ENCODE data around the gene STK32A.

The STK32A gene

DNA sequence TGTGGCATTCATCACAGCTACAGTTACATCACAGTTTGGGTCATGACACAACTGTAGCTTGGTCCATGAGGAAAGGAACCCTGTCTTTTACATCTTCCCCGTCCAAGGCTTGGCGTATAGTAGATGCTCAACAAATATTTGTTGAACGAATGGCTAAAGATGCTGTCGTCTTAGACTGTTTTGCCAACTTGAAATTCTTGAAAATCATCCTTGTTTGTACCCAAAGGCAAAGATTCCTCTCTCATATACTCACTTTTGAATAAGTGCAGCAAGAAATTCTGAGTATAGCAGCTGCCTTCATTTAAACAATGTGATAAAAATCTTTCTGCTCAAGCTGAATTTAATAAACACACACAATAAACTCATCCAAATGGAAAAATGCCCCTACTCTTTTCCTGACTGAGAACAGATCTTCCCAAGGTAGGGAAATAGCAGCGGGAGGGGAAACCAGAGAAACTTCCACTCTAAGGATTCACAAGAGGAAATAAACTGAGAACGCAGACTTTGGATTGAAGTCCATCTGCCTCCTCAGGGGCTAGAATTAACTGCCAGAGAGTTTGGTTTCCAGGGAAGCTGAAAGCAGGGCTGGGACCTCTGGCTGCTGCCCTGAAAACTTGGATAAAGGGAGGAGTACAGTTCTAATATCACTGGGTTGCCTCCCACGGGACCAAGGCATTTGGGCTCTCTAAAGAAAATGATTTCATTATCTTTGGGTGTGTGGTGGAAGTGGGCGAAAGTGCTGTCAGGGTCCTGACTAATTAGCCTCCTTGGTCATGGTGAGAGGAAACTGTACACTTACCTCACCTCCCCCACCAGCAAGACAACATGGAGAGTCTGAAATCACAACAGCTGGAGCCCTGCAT is 175.9 kb downstream of the STK32A start:
- Histone ChIP-seq H3K9me3 (ENCODE audit: insufficient read depth, low read length) (no peaks in the 10 kb centered on the region), H3K9ac (ENCODE audit: insufficient read length, low read depth) (no peak overlapping the region), H3K4me1 (ENCODE audit: insufficient read depth, insufficient read length) (no peaks in the 10 kb centered on the region), H3K4me3 (ENCODE audit: insufficient read length, low read depth) (no peak overlapping the region), H3K27me3 (ENCODE audit: insufficient read depth, insufficient read length) (no peaks in the 10 kb centered on the region), H3K36me3 (ENCODE audit: insufficient read depth, insufficient read length, low read length) (peaks cover 87% of the 10 kb centered on the region)
- DNase-seq (ENCODE audit: low read depth, low spot score) = no peak
- TF ChIP-seq YY1 (IDR thresholded peaks at IDR 0.05; ENCODE audit: insufficient read depth, insufficient read length) (no peak), SUZ12 (IDR thresholded peaks at IDR 0.05; ENCODE audit: extremely low read depth, insufficient read depth, insufficient read length) (no peak), ZNF274 (IDR thresholded peaks at IDR 0.05; ENCODE audit: low read depth, low read length) (no peak)

DNA sequence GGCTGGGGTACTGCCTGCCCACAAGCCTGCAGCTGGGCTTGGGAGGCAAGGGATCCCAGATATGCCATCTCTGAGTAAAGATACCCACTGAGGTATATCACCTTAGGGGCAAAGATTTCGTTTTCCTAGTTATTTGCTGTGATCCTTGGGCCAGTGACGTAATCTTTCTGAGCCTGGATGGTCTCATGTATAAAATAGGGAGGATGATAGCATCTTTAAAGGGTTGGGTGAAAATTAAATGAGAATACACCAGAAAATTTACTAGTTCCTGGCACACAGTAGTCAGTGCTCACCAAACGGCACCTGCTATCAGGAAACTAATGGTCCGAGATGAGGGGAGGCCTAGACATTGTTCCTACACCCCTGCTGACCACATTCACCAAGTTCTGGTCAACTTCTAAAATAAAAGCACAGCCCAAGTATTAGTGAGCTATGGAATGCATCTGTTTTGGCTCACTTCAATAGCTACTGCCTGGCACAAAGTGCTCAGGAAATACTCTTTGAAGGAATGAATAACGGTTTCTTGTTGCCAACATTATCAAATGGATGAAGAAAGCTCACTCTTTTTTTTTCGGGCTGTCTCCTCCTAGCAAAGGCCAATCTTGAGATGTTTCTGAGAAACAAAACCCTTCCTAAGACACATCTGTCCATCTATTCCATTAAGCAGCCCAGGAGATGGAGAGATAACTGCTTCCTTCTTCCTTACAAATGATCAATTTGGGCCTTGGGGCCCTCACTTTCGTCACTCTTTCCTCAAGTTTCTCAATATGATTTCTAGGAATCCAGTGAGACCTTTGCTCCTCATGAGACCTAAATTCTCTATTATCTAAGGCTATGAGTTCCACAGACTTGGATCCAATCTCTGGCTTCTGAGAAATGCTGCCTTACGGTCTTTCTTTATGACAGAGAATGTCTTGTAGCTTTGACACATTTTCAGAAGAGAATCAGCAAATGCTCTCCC is 176.8 kb downstream of the STK32A start:
- TF ChIP-seq YY1 (IDR thresholded peaks at IDR 0.05; ENCODE audit: insufficient read depth, insufficient read length) (no peak), ZNF274 (IDR thresholded peaks at IDR 0.05; ENCODE audit: low read depth, low read length) (no peak), SUZ12 (IDR thresholded peaks at IDR 0.05; ENCODE audit: extremely low read depth, insufficient read depth, insufficient read length) (no peak)
- Histone ChIP-seq H3K36me3 (ENCODE audit: insufficient read depth, insufficient read length, low read length) (peaks cover 89% of the 10 kb centered on the region), H3K9ac (ENCODE audit: insufficient read length, low read depth) (no peak overlapping the region), H3K27me3 (ENCODE audit: insufficient read depth, insufficient read length) (no peaks in the 10 kb centered on the region), H3K9me3 (ENCODE audit: insufficient read depth, low read length) (no peaks in the 10 kb centered on the region), H3K4me3 (ENCODE audit: insufficient read length, low read depth) (no peak overlapping the region), H3K4me1 (ENCODE audit: insufficient read depth, insufficient read length) (no peaks in the 10 kb centered on the region)
- DNase-seq (ENCODE audit: low read depth, low spot score) = no peak

DNA sequence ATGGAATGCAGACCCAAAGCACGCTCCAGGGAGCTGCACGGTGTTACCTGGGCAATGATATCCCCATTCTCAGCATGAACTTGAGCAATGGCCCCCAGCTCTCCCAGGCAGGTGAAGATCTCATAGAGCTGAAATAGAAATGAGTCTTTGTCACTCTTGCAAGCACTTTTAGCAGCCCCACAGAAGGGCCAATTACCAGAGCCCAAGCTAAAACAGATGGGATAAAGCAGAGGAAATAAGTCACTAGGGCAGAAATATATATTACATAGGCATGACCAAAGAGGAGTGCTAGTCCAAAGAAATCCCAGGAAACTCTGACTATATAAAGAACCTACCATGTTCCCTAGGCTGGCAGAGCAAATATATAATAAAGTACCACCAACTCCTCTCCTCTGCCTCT is 177.7 kb downstream of the STK32A start:
- H3K9ac ChIP-seq (ENCODE audit: insufficient read length, low read depth) = no peak overlapping the region
- no peaks in the 10 kb centered on the region for H3K4me1 ChIP-seq (ENCODE audit: insufficient read depth, insufficient read length)
- H3K36me3 ChIP-seq (ENCODE audit: insufficient read depth, insufficient read length, low read length) = peaks cover 87% of the 10 kb centered on the region
- no peaks in the 10 kb centered on the region for H3K27me3 ChIP-seq (ENCODE audit: insufficient read depth, insufficient read length)
- TF ChIP-seq ZNF274 (IDR thresholded peaks at IDR 0.05; ENCODE audit: low read depth, low read length) = no peak
- no peak for TF ChIP-seq SUZ12 (IDR thresholded peaks at IDR 0.05; ENCODE audit: extremely low read depth, insufficient read depth, insufficient read length)
- no peak for TF ChIP-seq YY1 (IDR thresholded peaks at IDR 0.05; ENCODE audit: insufficient read depth, insufficient read length)
- H3K4me3 ChIP-seq (ENCODE audit: insufficient read length, low read depth) = no peak overlapping the region
- no peak for DNase-seq (ENCODE audit: low read depth, low spot score)
- no peaks in the 10 kb centered on the region for H3K9me3 ChIP-seq (ENCODE audit: insufficient read depth, low read length)

DNA sequence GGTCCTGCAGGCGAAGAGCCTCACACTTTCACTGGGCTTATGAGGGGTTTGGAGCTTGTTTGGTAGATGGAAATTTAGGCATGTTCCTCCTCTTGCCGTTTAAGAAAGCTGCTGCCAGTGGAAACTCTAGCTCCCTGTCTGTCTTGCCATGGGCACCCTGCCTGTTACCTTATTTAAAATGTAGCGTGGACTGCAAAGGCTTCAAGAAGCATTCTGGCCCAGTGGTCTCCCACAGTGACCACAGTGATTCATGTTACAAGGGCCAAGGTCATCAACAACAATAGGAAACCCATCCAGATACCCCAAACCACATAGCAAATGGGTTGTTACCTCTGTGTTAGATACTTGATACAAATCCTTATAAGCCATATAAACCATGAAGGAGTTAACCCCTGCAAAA is 178.4 kb downstream of the STK32A start:
- Histone ChIP-seq H3K4me1 (ENCODE audit: insufficient read depth, insufficient read length) (no peaks in the 10 kb centered on the region), H3K27me3 (ENCODE audit: insufficient read depth, insufficient read length) (no peaks in the 10 kb centered on the region), H3K9me3 (ENCODE audit: insufficient read depth, low read length) (no peaks in the 10 kb centered on the region), H3K9ac (ENCODE audit: insufficient read length, low read depth) (no peak overlapping the region), H3K4me3 (ENCODE audit: insufficient read length, low read depth) (no peak overlapping the region), H3K36me3 (ENCODE audit: insufficient read depth, insufficient read length, low read length) (peaks cover 88% of the 10 kb centered on the region)
- no peak for DNase-seq (ENCODE audit: low read depth, low spot score)
- no peak for TF ChIP-seq ZNF274 (IDR thresholded peaks at IDR 0.05; ENCODE audit: low read depth, low read length)
- no peak for TF ChIP-seq YY1 (IDR thresholded peaks at IDR 0.05; ENCODE audit: insufficient read depth, insufficient read length)
- TF ChIP-seq SUZ12 (IDR thresholded peaks at IDR 0.05; ENCODE audit: extremely low read depth, insufficient read depth, insufficient read length) = no peak

DNA sequence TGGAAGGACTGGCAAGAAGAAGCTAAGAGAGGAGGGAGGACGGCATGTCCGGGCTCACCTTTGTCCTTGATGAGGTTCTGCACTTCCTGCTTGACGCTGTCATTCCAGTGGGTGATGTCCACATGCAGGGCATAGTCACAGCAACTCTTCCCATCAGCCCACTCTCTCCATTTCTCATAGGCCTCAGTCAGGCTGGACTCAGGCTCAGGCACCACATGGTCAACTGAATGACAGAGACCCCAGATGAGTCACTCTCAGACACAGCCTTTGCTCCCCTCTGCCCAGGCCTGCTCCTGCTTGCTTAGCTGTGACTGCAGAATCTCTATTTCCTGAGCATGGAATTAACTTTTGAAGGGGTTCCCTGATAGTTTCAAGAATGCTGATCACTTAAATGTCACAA is 180.8 kb downstream of the STK32A start:
- H3K9ac ChIP-seq (ENCODE audit: insufficient read length, low read depth) = no peak overlapping the region
- no peaks in the 10 kb centered on the region for H3K9me3 ChIP-seq (ENCODE audit: insufficient read depth, low read length)
- no peak for TF ChIP-seq ZNF274 (IDR thresholded peaks at IDR 0.05; ENCODE audit: low read depth, low read length)
- TF ChIP-seq YY1 (IDR thresholded peaks at IDR 0.05; ENCODE audit: insufficient read depth, insufficient read length) = no peak
- TF ChIP-seq SUZ12 (IDR thresholded peaks at IDR 0.05; ENCODE audit: extremely low read depth, insufficient read depth, insufficient read length) = no peak
- no peak for DNase-seq (ENCODE audit: low read depth, low spot score)
- H3K36me3 ChIP-seq (ENCODE audit: insufficient read depth, insufficient read length, low read length) = peaks cover 90% of the 10 kb centered on the region
- no peaks in the 10 kb centered on the region for H3K27me3 ChIP-seq (ENCODE audit: insufficient read depth, insufficient read length)
- H3K4me3 ChIP-seq (ENCODE audit: insufficient read length, low read depth) = no peak overlapping the region
- H3K4me1 ChIP-seq (ENCODE audit: insufficient read depth, insufficient read length) = no peaks in the 10 kb centered on the region

DNA sequence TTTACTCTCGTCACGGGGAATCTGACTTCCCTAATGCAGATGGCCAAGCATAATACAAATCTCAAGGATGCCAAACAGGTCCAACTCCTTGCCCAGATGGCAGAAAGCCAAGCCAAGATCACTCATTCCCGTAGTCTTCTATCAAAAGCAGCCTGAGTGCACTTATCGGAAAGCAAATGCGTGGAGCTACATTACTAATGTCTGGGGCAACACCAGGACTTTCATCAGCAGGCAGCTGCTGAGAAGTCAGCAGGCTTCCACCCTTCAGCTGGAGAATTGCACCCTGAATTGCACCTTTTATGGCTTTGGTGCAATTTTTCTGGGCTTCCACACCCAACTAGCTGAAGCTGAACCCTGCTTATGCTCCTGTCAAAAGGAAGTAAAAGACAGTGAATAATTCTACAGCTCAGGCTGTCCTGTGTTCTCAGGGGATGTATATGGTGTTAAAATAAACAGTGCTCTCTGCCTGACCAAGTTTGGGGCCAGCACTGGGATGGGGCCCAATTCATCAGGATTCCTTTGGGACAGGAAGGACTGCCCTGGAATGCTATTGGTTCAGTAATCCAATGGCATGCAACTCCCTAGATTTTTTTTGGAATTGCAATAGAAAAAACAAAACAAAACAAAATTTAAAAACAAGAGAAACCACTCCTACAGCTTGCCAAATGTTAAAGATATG is 182.4 kb downstream of the STK32A start:
- Histone ChIP-seq H3K27me3 (ENCODE audit: insufficient read depth, insufficient read length) (no peaks in the 10 kb centered on the region), H3K9me3 (ENCODE audit: insufficient read depth, low read length) (no peaks in the 10 kb centered on the region), H3K4me1 (ENCODE audit: insufficient read depth, insufficient read length) (no peaks in the 10 kb centered on the region), H3K36me3 (ENCODE audit: insufficient read depth, insufficient read length, low read length) (peaks cover 76% of the 10 kb centered on the region), H3K4me3 (ENCODE audit: insufficient read length, low read depth) (no peak overlapping the region), H3K9ac (ENCODE audit: insufficient read length, low read depth) (no peak overlapping the region)
- TF ChIP-seq SUZ12 (IDR thresholded peaks at IDR 0.05; ENCODE audit: extremely low read depth, insufficient read depth, insufficient read length) (no peak), ZNF274 (IDR thresholded peaks at IDR 0.05; ENCODE audit: low read depth, low read length) (no peak), YY1 (IDR thresholded peaks at IDR 0.05; ENCODE audit: insufficient read depth, insufficient read length) (no peak)
- no peak for DNase-seq (ENCODE audit: low read depth, low spot score)
